Suprapubic skin (tissue), 4 donors: Measurements from ENCODE around the gene CTBP2.

ENCODE experiments used
- CTCF ChIP-seq, 2 donors: fragments of 200-600 bp in 1 of 2; fragments of 450-650 bp in 1 of 2; sonication (generic) in 1 of 2; IDR thresholded peaks; one replicate each; pipeline ENCODE4 v1.5.1; 2016 to 2019; ENCODE audit warnings: antibody characterized with exemption in 2 of 2, mild to moderate bottlenecking in 1 of 2, moderate library complexity in 1 of 2
- EP300 ChIP-seq: sonication (generic); formaldehyde crosslinking; IDR thresholded peaks from one replicate; pipeline ENCODE4 v1.6.1; 2017; ENCODE audit warnings: antibody characterized with exemption
- POLR2A ChIP-seq, 2 donors: fragments of 450-650 bp; IDR thresholded peaks; one replicate each; pipeline ENCODE4 v1.6.1; 2017; ENCODE audit warnings: antibody characterized with exemption in 2 of 2, mild to moderate bottlenecking in 2 of 2, moderate library complexity in 2 of 2
- POLR2AphosphoS5 ChIP-seq, 3 donors: sonication (generic); formaldehyde crosslinking; IDR thresholded peaks; one replicate each; pipeline ENCODE4 v1.6.1; 2017; ENCODE audit warnings: antibody characterized with exemption in 3 of 3

- TF ChIP-seq CTCF (IDR thresholded peaks at IDR 0.05) (no peak), POLR2AphosphoS5 (IDR thresholded peaks at IDR 0.05) (no peak), POLR2A (IDR thresholded peaks at IDR 0.05) (no peak), EP300 (no peak)
Measured at GRCh38 chr10:125172694-125173093, 12.3 kb upstream of the CTBP2 start.
